Osteoblast (primary cell): ENCODE data around the gene POMT2. TPM values are rescaled to one million over a fixed set of nuclear protein-coding genes. Genes with fewer than 3 reads are reported as not detected.

Experiments used
- DNase-seq: peaks from one replicate; pipeline ENCODE4 v3.0.0; 2011; ENCODE audit warnings: low spot score, mixed read lengths; ENCODE audit not compliant: insufficient read length; ENCODE audit errors: missing footprints
- H2AFZ ChIP-seq: 2 replicates; pipeline ENCODE4 v1.6.0; 2011; ENCODE audit warnings: mild to moderate bottlenecking, low read length
- H3K27ac ChIP-seq: 2 replicates; pipeline ENCODE4 v1.5.1; 2011; ENCODE audit warnings: mild to moderate bottlenecking, low read depth, low read length, moderate library complexity
- H3K27me3 ChIP-seq: 2 replicates; pipeline ENCODE4 v1.6.0; 2012; ENCODE audit warnings: mild to moderate bottlenecking, control low read depth, inconsistent platforms, low read length, moderate library complexity; ENCODE audit not compliant: insufficient read depth
- H3K36me3 ChIP-seq: 2 replicates; pipeline ENCODE4 v1.5.1; 2011; ENCODE audit warnings: mild to moderate bottlenecking, low read length, control low read depth, moderate library complexity; ENCODE audit not compliant: insufficient read depth
- H3K4me1 ChIP-seq: 2 replicates; pipeline ENCODE4 v1.5.1; 2011; ENCODE audit warnings: mild to moderate bottlenecking, low read length, control low read depth, moderate library complexity; ENCODE audit not compliant: insufficient read depth
- H3K4me2 ChIP-seq: 2 replicates; pipeline ENCODE4 v1.6.0; 2011; ENCODE audit warnings: mild to moderate bottlenecking, low read length; ENCODE audit not compliant: insufficient read depth
- H3K4me3 ChIP-seq: fragments of 200-600 bp; sonication (generic); 3 replicates; pipeline ENCODE4 v1.5.1; 2012; ENCODE audit warnings: mild to moderate bottlenecking, low read length, inconsistent platforms; ENCODE audit not compliant: insufficient read depth
- H3K79me2 ChIP-seq: 2 replicates; pipeline ENCODE4 v1.6.0; 2012; ENCODE audit warnings: mild to moderate bottlenecking, low read length, control low read depth, inconsistent platforms; ENCODE audit not compliant: insufficient read depth
- H3K9me3 ChIP-seq: 2 replicates; pipeline ENCODE4 v1.5.1; 2011; ENCODE audit warnings: low read depth, low read length, control low read depth
- H4K20me1 ChIP-seq: 2 replicates; pipeline ENCODE4 v1.6.0; 2012; ENCODE audit warnings: mild to moderate bottlenecking, low read length, control low read depth; ENCODE audit not compliant: insufficient read depth
- total RNA-seq: library from RNA; depleted of rRNA; stranded (reverse); fragments of >200 nt; gene quantifications from 2 replicates; pipeline ENCODE4 v1.2.3, GENCODE V29; 2012
- TF ChIP-seq, protein P1 (sequence below): IDR thresholded peaks from 2 replicates; pipeline ENCODE4 v1.5.1; 2011; ENCODE audit warnings: mild to moderate bottlenecking, low read depth, low read length, moderate library complexity; ENCODE audit errors: extremely low read depth

Gene POMT2
- total RNA-seq, 1 donor = 11.6 TPM

DNA sequence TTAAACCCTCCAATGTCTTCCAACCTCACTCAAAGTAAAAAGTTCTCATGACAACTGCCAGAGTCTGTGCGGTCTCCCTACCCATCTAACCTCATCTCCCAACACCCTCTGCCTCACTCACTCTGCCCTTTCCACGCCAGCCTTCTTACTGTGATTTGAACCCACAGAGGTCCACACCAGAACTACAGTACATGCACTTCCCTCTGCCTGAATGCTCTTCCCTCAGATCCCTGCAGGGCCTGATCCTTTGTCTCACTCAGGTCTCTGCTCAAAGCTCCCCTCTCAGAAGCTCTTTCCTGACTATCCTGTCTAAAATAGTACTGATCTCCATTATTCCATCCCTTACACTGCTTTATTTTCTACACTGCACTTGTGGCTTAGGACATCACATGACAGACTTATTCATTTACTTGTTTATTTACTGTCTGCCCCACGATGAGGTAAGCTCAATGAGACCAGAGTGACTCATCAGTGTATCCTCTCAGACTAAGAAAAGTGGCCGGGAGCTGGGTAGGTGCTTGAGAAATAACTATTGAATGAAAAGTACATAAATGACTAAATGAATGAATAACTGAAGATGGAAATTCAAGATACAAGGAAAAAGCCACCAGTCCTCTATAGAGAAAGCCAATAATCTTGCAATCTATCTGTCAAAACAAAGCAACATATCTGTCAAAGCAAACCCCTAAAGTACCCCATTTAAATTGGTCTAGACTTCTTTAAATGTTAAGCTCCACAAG, 17.1 kb downstream of the POMT2 start:
- H4K20me1 ChIP-seq = peaks cover 8% of the 10 kb centered on the region

DNA sequence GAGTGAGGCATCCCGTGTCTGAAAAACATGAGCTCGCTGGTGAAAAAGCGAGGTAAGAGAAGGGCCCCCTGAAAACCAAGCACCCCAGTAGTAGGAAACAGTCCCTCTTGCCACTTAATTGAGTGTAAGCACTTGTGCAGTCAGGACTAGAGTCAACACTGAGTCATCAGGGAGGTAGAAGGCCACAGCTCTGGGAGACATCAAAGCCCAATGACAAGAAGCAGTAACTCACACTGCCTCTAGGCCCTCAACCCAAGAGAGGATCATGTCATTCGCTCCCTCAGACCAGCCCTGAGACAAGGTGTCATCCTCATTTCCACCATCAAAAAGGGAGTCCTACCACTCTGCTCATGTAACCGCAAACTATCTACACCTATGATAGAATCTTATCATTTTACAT, 17.8 kb downstream of the POMT2 start:
- Histone ChIP-seq H3K36me3 (peaks cover 10% of the 10 kb centered on the region), H3K9me3 (no peaks in the 10 kb centered on the region), H3K27me3 (no peaks in the 10 kb centered on the region), H4K20me1 (peaks cover 8% of the 10 kb centered on the region), H3K4me1 (peaks cover 30% of the 10 kb centered on the region), H3K27ac (peak overlapping the region; percentile 96), H3K4me2 (peak overlapping the region; percentile 66), H3K79me2 (no peaks in the 10 kb centered on the region), H3K4me3 (no peak overlapping the region), H2AFZ (no peak overlapping the region)
- TF ChIP-seq, protein P1, sequence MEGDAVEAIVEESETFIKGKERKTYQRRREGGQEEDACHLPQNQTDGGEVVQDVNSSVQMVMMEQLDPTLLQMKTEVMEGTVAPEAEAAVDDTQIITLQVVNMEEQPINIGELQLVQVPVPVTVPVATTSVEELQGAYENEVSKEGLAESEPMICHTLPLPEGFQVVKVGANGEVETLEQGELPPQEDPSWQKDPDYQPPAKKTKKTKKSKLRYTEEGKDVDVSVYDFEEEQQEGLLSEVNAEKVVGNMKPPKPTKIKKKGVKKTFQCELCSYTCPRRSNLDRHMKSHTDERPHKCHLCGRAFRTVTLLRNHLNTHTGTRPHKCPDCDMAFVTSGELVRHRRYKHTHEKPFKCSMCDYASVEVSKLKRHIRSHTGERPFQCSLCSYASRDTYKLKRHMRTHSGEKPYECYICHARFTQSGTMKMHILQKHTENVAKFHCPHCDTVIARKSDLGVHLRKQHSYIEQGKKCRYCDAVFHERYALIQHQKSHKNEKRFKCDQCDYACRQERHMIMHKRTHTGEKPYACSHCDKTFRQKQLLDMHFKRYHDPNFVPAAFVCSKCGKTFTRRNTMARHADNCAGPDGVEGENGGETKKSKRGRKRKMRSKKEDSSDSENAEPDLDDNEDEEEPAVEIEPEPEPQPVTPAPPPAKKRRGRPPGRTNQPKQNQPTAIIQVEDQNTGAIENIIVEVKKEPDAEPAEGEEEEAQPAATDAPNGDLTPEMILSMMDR = no peak
- DNase-seq = peak; percentile 86

More for the DNA sequence above, 17.1 kb downstream of the POMT2 start:
- H3K79me2 ChIP-seq = no peaks in the 10 kb centered on the region
- peak overlapping the region; percentile 43 for H2AFZ ChIP-seq
- H3K27me3 ChIP-seq = no peaks in the 10 kb centered on the region
- TF ChIP-seq, protein P1 = no peak
- H3K36me3 ChIP-seq = peaks cover 10% of the 10 kb centered on the region
- H3K9me3 ChIP-seq = no peaks in the 10 kb centered on the region
- H3K27ac ChIP-seq = peak overlapping the region; percentile 96
- peaks cover 30% of the 10 kb centered on the region for H3K4me1 ChIP-seq
- H3K4me3 ChIP-seq = peak overlapping the region; percentile 39
- peak; percentile 95 for DNase-seq
- H3K4me2 ChIP-seq = peak overlapping the region; percentile 66

DNA sequence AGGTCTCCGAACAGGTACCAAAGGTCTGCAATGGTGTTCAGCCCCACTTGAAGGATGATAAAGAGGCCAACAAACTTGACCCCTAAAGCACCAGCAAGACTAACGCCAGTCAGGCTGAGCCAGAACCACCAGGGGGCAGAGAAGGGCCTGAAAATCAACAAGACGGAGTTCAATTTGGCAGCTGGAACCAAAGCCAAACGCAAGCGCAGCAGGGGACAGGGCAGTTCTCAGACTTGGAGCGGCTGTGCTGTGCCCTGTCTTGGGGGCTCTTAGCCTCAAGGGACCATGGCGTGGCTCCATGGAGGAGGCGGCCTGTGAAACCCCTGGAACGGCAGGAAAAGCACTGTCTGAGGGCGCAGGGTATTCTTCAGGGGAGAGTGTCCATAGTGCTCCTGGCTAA, 19.6 kb downstream of the POMT2 start:
- Histone ChIP-seq H3K36me3 (peaks cover 13% of the 10 kb centered on the region), H2AFZ (peak overlapping the region; percentile 53), H3K27me3 (no peaks in the 10 kb centered on the region), H4K20me1 (peaks cover 8% of the 10 kb centered on the region), H3K9me3 (no peaks in the 10 kb centered on the region), H3K4me1 (peaks cover 20% of the 10 kb centered on the region), H3K27ac (no peak overlapping the region), H3K4me2 (peak overlapping the region; percentile 9), H3K4me3 (no peak overlapping the region), H3K79me2 (no peaks in the 10 kb centered on the region)
- TF ChIP-seq, protein P1 = peak; percentile 97
- DNase-seq = peak; percentile 93

DNA sequence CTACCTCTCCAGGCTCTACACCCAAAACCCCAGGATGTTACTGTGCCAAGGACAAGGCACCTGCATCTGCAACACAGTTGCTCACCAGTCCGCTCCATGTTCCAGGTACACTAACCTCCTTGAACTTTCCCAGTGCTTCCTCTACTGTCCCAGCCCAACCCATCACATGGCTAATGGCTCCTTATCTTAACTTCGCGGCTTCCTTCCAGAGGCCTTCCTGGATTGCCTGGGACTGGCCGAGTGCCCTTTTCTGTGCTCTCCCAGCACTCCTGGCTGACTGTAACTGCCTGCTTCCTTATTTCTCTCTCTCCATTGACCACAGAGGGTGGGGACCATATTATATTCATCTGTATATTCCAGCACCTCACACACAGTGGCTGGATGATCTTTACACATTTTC, 20.9 kb downstream of the POMT2 start:
- H4K20me1 ChIP-seq = peaks cover 8% of the 10 kb centered on the region
- TF ChIP-seq, protein P1 = no peak
- H3K27ac ChIP-seq = no peak overlapping the region
- H3K4me1 ChIP-seq = peaks cover 20% of the 10 kb centered on the region
- H3K9me3 ChIP-seq = no peaks in the 10 kb centered on the region
- DNase-seq = no peak
- no peak overlapping the region for H3K4me2 ChIP-seq
- no peaks in the 10 kb centered on the region for H3K79me2 ChIP-seq
- H3K27me3 ChIP-seq = no peaks in the 10 kb centered on the region
- H2AFZ ChIP-seq = no peak overlapping the region
- peaks cover 16% of the 10 kb centered on the region for H3K36me3 ChIP-seq
- no peak overlapping the region for H3K4me3 ChIP-seq
